NB4 (cell line): Measurements from ENCODE around the gene TMEM74B.

Experiments used
- CTCF ChIP-seq: IDR thresholded peaks from one replicate; pipeline ENCODE4 v1.5.1; 2012; ENCODE audit warnings: low read depth, low read length
- POLR2A ChIP-seq: IDR thresholded peaks from 2 replicates; pipeline ENCODE4 v1.6.1; 2011; ENCODE audit warnings: mild to moderate bottlenecking; ENCODE audit not compliant: insufficient read length; ENCODE audit errors: extremely low read depth

GRCh38 chr20:1165521-1165920 lies 19.3 kb downstream of the TMEM74B start:
- no peak for TF ChIP-seq POLR2A
- TF ChIP-seq CTCF = no peak
